Cardiac muscle cell (in vitro differentiated cells and primary cell): ENCODE measurements around the gene MUC7. TPM values are rescaled to one million over a fixed set of nuclear protein-coding genes. Genes with fewer than 3 reads are reported as not detected.
A peak's percentile ranks its signal among the peaks of the same experiment; 100 is the strongest.

ENCODE experiments used
- DNase-seq, 2 donors: peaks; one replicate each; pipeline versions ENCODE4 v3.0.0 to v3.0.0-alpha.2; 2010 to 2017; ENCODE audit warnings: low read depth in 1 of 2, low spot score in 1 of 2
- H3K27ac ChIP-seq: fragments of 200-600 bp; sonication (generic); 2 replicates; pipeline ENCODE4 v1.5.1; 2016
- H3K27me3 ChIP-seq: fragments of 200-600 bp; sonication (generic); 2 replicates; pipeline ENCODE4 v1.6.0; 2016; ENCODE audit warnings: control low read depth
- H3K36me3 ChIP-seq: fragments of 200-600 bp; sonication (generic); 2 replicates; pipeline ENCODE4 v1.5.1; 2016; ENCODE audit warnings: control low read depth
- H3K4me1 ChIP-seq: fragments of 200-600 bp; sonication (generic); 2 replicates; pipeline ENCODE4 v1.8.1; 2017; ENCODE audit warnings: low read depth, mild to moderate bottlenecking, mixed run types
- H3K4me3 ChIP-seq: fragments of 200-600 bp; sonication (generic); 2 replicates; pipeline ENCODE4 v1.5.1; 2016; ENCODE audit warnings: mild to moderate bottlenecking
- H3K9me3 ChIP-seq: fragments of 200-600 bp; sonication (generic); 2 replicates; pipeline ENCODE4 v1.5.1; 2017; ENCODE audit warnings: low read depth, mild to moderate bottlenecking, control low read depth
- CTCF ChIP-seq: IDR thresholded peaks from 2 replicates; pipeline ENCODE4 v1.5.1; 2012; ENCODE audit warnings: low read depth, mild to moderate bottlenecking, low read length
- polyA plus RNA-seq: library from polyadenylated mRNA; unstranded; fragments of >200 nt; fragmentation: Nextera tagmentation; extraction: Ambion mirVana; gene quantifications from 2 replicates; pipeline ENCODE4 v1.2.1, GENCODE V29; 2016
- total RNA-seq: library from RNA; depleted of rRNA; stranded (reverse); fragments of >200 nt; gene quantifications from 2 replicates; pipeline ENCODE4 v1.2.3, GENCODE V29; 2016

The MUC7 gene
- total and polyA plus RNA-seq, 2 experiments from 2014 or later: not detected

DNA sequence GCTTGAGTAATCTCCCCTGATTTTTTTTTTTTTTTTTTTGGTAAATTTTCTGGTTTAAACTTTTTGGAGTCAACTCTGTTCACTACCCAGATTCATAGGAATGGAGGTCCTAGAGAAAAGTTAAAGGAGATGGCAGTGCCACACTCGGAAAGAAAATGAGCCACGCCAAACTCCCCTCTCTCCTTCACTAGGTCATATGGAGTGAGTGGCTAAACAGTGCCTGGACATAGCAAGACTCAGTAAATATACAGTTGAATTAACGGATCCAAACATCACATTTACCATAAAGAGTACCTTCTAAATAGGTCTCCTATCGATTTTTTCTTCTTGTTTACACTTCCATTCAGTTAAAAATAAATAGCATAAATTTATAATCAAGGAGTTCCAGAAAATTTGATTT is 32.7 kb downstream of the MUC7 start:
- TF ChIP-seq CTCF: no peak
- no peak for DNase-seq
- H3K27me3 ChIP-seq: no peaks in the 10 kb centered on the region

GRCh38 chr4:70505151-70505748 is 33.3 kb downstream of the MUC7 start:
- Histone ChIP-seq H3K27me3 (no peaks in the 10 kb centered on the region), H3K9me3 (no peaks in the 10 kb centered on the region), H3K4me1 (no peaks in the 10 kb centered on the region), H3K4me3 (no peak overlapping the region), H3K36me3 (no peaks in the 10 kb centered on the region), H3K27ac (no peak overlapping the region)
- TF ChIP-seq CTCF: peak; percentile 98
- peak; percentile 63 to 69 for DNase-seq

More for the DNA sequence above, 32.7 kb downstream of the MUC7 start:
- Histone ChIP-seq H3K36me3 (no peaks in the 10 kb centered on the region), H3K27ac (no peak overlapping the region), H3K4me1 (no peaks in the 10 kb centered on the region), H3K9me3 (no peaks in the 10 kb centered on the region), H3K4me3 (no peak overlapping the region)

GRCh38 chr4:70508801-70509200 is 36.8 kb downstream of the MUC7 start:
- no peak for TF ChIP-seq CTCF

DNA sequence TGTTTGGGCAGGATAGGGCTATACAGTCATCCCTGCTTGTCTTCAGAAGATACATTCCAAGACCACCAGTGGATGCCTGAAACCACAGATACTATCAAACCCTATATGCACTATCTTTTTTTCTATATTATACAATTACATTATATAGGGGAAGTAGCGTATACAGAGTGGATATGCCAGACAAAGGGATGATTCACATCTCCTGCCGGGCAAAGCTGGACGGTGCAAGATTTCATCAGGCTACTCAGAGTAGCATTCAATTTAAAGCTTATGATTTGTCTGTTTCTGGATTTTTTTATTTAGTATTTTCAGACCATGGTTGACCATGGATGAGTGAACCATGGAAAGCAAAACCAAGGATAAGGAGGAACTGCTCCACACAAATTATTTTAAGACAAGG is 39.4 kb downstream of the MUC7 start:
- no peak for TF ChIP-seq CTCF
- H3K4me1 ChIP-seq: no peaks in the 10 kb centered on the region
- no peak for DNase-seq
- no peaks in the 10 kb centered on the region for H3K27me3 ChIP-seq
- H3K9me3 ChIP-seq: no peaks in the 10 kb centered on the region
- no peak overlapping the region for H3K27ac ChIP-seq
- no peaks in the 10 kb centered on the region for H3K36me3 ChIP-seq
- H3K4me3 ChIP-seq: no peak overlapping the region

More at GRCh38 chr4:70508801-70509200, 36.8 kb downstream of the MUC7 start:
- DNase-seq: peak in 1 of 2 donors; percentile 46
- Histone ChIP-seq H3K36me3 (no peaks in the 10 kb centered on the region), H3K27me3 (no peaks in the 10 kb centered on the region), H3K27ac (no peak overlapping the region), H3K4me1 (no peaks in the 10 kb centered on the region), H3K9me3 (no peaks in the 10 kb centered on the region), H3K4me3 (no peak overlapping the region)

DNA sequence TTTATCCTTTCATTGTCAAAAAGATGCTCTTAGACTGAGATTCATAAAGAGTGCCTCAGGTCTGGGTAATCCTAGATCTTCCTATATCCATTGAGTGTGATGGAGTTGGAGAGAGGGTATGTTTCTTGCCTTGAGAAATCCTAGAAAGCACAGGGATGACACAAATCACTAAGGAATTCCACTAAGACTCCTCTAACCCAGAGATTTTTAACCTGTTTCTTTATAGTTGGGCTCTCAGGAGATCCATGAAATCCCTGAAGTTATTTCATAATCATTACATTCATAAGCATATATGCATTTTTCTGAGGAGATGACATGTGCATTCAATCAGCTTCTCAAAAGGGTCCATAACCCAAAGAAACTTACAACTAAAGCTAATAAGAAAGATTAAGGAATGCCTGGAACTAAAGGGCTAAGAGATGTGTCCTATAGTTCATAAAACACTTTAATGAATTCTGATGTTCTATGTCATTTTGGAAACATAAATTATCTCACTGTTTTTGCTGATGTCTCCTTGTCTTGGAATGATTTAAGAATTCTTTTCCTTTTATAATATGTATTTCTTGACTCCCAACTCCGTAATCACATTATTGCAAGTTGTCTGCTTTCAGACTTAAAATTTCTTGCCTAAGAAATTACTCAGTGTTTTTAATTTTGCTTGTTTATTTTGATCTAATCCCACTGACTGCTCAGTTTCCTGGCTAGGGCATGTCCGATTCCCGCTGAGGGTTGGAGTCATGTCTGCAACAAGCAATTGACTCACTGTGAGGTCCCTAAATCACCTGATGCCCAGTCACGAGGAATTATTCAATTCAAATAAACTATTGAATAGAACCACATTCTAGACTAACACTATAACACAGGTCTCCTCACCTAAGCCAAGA is 43.6 kb downstream of the MUC7 start:
- Histone ChIP-seq H3K27me3 (no peaks in the 10 kb centered on the region), H3K9me3 (no peaks in the 10 kb centered on the region), H3K4me3 (no peak overlapping the region), H3K27ac (no peak overlapping the region), H3K36me3 (no peaks in the 10 kb centered on the region), H3K4me1 (no peaks in the 10 kb centered on the region)
- no peak for TF ChIP-seq CTCF
- DNase-seq: no peak
